A549 (cell line): ENCODE results near the gene POLD1. TPM values are rescaled to one million over a fixed set of nuclear protein-coding genes. Genes with fewer than 3 reads are reported as not detected.

Experiments
- ATAC-seq, 2 experiments: fragments of 200-7000 bp in 1 of 2; fragments of >200 bp in 1 of 2; cut with Nextera tagmentation in 1 of 2; cut with Tn5 transposase in 1 of 2; 3 replicates each; pipeline versions ENCODE4 v1.8.0 to v1.9.1; 2018 to 2020; ENCODE audit warnings: mild to moderate bottlenecking in 1 of 2, moderate library complexity in 1 of 2
- CTCF ChIA-PET: fragments of 300-600 bp; sonication (Branson Sonifier 250); formaldehyde crosslinking; extraction: SDS; loops from one replicate; lab custom pipeline; 2021; ENCODE audit warnings: antibody characterized with exemption, inconsistent platforms; lab: Yijun Ruan, JAX
- POLR2A ChIA-PET: fragments of 350-600 bp; formaldehyde crosslinking; extraction: SDS; loops from one replicate; lab custom pipeline; 2021; ENCODE audit warnings: antibody characterized with exemption, inconsistent platforms; lab: Yijun Ruan, JAX
- DNase-seq, 2 experiments: peaks; one replicate each; pipeline versions ENCODE4 v3.0.0 to v3.0.0-alpha.2; 2011 to 2016; ENCODE audit warnings: low read depth in 1 of 2, low spot score in 1 of 2
- FAIRE-seq: peaks from 2 replicates; lab custom pipeline; 2011; peaks lifted over from hg19 to GRCh38; lab: Jason Lieb, UNC
- H3K27ac ChIP-seq, 2 experiments: fragments of >200 bp; sonication (Bioruptor Twin); formaldehyde crosslinking; 3 replicates each; pipeline ENCODE4 v1.5.1; 2016 to 2017
- H3K4me1 ChIP-seq: fragments of >200 bp; sonication (Bioruptor Twin); formaldehyde crosslinking; 3 replicates; pipeline ENCODE4 v1.6.1; 2016
- H3K4me2 ChIP-seq: fragments of >200 bp; sonication (Bioruptor Twin); formaldehyde crosslinking; 3 replicates; pipeline ENCODE4 v1.6.1; 2016
- H3K4me3 ChIP-seq: fragments of >200 bp; sonication (Bioruptor Twin); formaldehyde crosslinking; 3 replicates; pipeline ENCODE4 v1.5.1; 2016
- H3K9me3 ChIP-seq: fragments of >200 bp; sonication (Bioruptor Twin); formaldehyde crosslinking; 3 replicates; pipeline ENCODE4 v1.6.1; 2016
- BHLHE40 ChIP-seq: IDR thresholded peaks from 2 replicates; pipeline ENCODE4 v1.6.1; 2012; ENCODE audit warnings: low read depth, low read length, inconsistent platforms
- CEBPB ChIP-seq, 2 experiments: fragments of >200 bp in 1 of 2; sonication (Bioruptor Twin) in 1 of 2; formaldehyde crosslinking in 1 of 2; IDR thresholded peaks; 2 replicates each; pipeline ENCODE4 v1.6.1; 2012 to 2016
- CHD2 ChIP-seq: fragments of 150-350 bp; IDR thresholded peaks from 2 replicates; pipeline ENCODE4 v1.6.1; 2014; ENCODE audit warnings: low read length; ENCODE audit not compliant: partially characterized antibody
- CHD4 ChIP-seq: fragments of 200-600 bp; sonication (generic); IDR thresholded peaks from 2 replicates; pipeline ENCODE4 v1.6.1; 2016; ENCODE audit warnings: antibody characterized with exemption, mild to moderate bottlenecking, borderline replicate concordance
- E2F6 ChIP-seq: IDR thresholded peaks from 2 replicates; pipeline ENCODE4 v1.6.1; 2012; ENCODE audit warnings: low read depth, borderline replicate concordance
- EHMT2 ChIP-seq: fragments of 200-600 bp; sonication (generic); IDR thresholded peaks from 2 replicates; pipeline ENCODE4 v1.6.1; 2016; ENCODE audit warnings: antibody characterized with exemption, low read depth, mild to moderate bottlenecking, moderate library complexity
- ESRRA ChIP-seq: fragments of 150-350 bp; IDR thresholded peaks from 2 replicates; pipeline ENCODE4 v1.6.1; 2014; ENCODE audit warnings: mild to moderate bottlenecking, low read length, borderline replicate concordance
- FOSB ChIP-seq: fragments of 250-450 bp; sonication (Bioruptor Pico); IDR thresholded peaks from 2 replicates; pipeline ENCODE4 v1.5.0; 2020; ENCODE audit warnings: mild to moderate bottlenecking, moderate library complexity
- FOSL2 ChIP-seq, 2 experiments: fragments of 450-650 bp in 1 of 2; fragments of >200 bp in 1 of 2; sonication (Bioruptor Twin) in 1 of 2; formaldehyde crosslinking; IDR thresholded peaks; 2 replicates each; pipeline versions ENCODE4 v1.5.0 to v1.6.1; 2016 to 2020; ENCODE audit warnings: mild to moderate bottlenecking in 1 of 2, moderate library complexity in 1 of 2
- FOXS1 ChIP-seq: fragments of 250-450 bp; sonication (Bioruptor Pico); IDR thresholded peaks from 2 replicates; pipeline ENCODE4 v1.5.0; 2020; ENCODE audit warnings: mild to moderate bottlenecking, moderate library complexity
- GATA3 ChIP-seq: IDR thresholded peaks from 2 replicates; pipeline ENCODE4 v1.6.1; 2012; ENCODE audit warnings: borderline replicate concordance
- HDAC2 ChIP-seq: fragments of 200-600 bp; sonication (generic); IDR thresholded peaks from 2 replicates; pipeline ENCODE4 v1.6.1; 2016
- HES2 ChIP-seq: fragments of >200 bp; sonication (Bioruptor Twin); formaldehyde crosslinking; IDR thresholded peaks from 2 replicates; pipeline ENCODE4 v1.6.1; 2016
- HOXB5 ChIP-seq: fragments of 250-450 bp; sonication (Bioruptor Pico); IDR thresholded peaks from 2 replicates; pipeline ENCODE4 v1.5.0; 2020; ENCODE audit warnings: mild to moderate bottlenecking, moderate library complexity
- JUN ChIP-seq, 2 experiments: fragments of >200 bp; sonication (Bioruptor Twin); formaldehyde crosslinking; IDR thresholded peaks; 2 replicates in 1 of 2; 3 replicates in 1 of 2; pipeline ENCODE4 v1.6.1; 2016 to 2017
- KDM1A ChIP-seq: fragments of 200-600 bp; sonication (generic); IDR thresholded peaks from 2 replicates; pipeline ENCODE4 v1.6.1; 2016; ENCODE audit warnings: low read depth, mild to moderate bottlenecking
- KDM5A ChIP-seq: fragments of 200-600 bp; sonication (generic); IDR thresholded peaks from 2 replicates; pipeline ENCODE4 v1.6.1; 2016; ENCODE audit warnings: antibody characterized with exemption, mild to moderate bottlenecking
- MAFK ChIP-seq: fragments of 450-650 bp; IDR thresholded peaks from 2 replicates; pipeline ENCODE4 v1.6.1; 2014; ENCODE audit not compliant: partially characterized antibody
- MAX ChIP-seq: IDR thresholded peaks from 2 replicates; pipeline ENCODE4 v1.6.1; 2012
- MAZ ChIP-seq: fragments of 150-350 bp; IDR thresholded peaks from 2 replicates; pipeline ENCODE4 v1.6.1; 2014; ENCODE audit warnings: antibody characterized with exemption, low read depth, low read length, borderline replicate concordance
- MYC ChIP-seq: IDR thresholded peaks from 2 replicates; pipeline ENCODE4 v1.6.1; 2012; ENCODE audit warnings: mild to moderate bottlenecking, inconsistent platforms, low read length, improper control_type of control experiment, borderline replicate concordance
- NPAS2 ChIP-seq: fragments of 250-450 bp; sonication (Bioruptor Pico); IDR thresholded peaks from 2 replicates; pipeline ENCODE4 v1.8.0; 2022; ENCODE audit warnings: mild to moderate bottlenecking, moderate library complexity, borderline replicate concordance
- POLR2AphosphoS2 ChIP-seq: conservative IDR thresholded peaks from 2 replicates; pipeline ENCODE4 v1.6.1; 2012; ENCODE audit warnings: low read length, improper control_type of control experiment, inconsistent platforms
- RAD21 ChIP-seq, 2 experiments: fragments of >200 bp in 1 of 2; sonication (Bioruptor Twin) in 1 of 2; formaldehyde crosslinking in 1 of 2; IDR thresholded peaks in 1 of 2; conservative IDR thresholded peaks in 1 of 2; 2 replicates in 1 of 2; 3 replicates in 1 of 2; pipeline ENCODE4 v1.6.1; 2012 to 2018; ENCODE audit warnings: inconsistent platforms in 1 of 2
- RCOR1 ChIP-seq: fragments of 150-350 bp; IDR thresholded peaks from 2 replicates; pipeline ENCODE4 v1.6.1; 2014; ENCODE audit warnings: antibody characterized with exemption, low read length, low read depth
- RNF2 ChIP-seq: fragments of 200-600 bp; sonication (generic); IDR thresholded peaks from 2 replicates; pipeline ENCODE4 v1.6.1; 2016; ENCODE audit warnings: low read depth, mild to moderate bottlenecking, antibody characterized with exemption, moderate library complexity, borderline replicate concordance
- SMC3 ChIP-seq: fragments of >200 bp; sonication (Bioruptor Twin); formaldehyde crosslinking; IDR thresholded peaks from 3 replicates; pipeline ENCODE4 v1.6.1; 2018; ENCODE audit warnings: inconsistent platforms
- TFCP2L1 ChIP-seq: fragments of 250-450 bp; sonication (Bioruptor Pico); IDR thresholded peaks from 2 replicates; pipeline ENCODE4 v1.5.0; 2021; ENCODE audit warnings: mild to moderate bottlenecking
- TP53 ChIP-seq: fragments of 250-450 bp; sonication (Bioruptor Pico); IDR thresholded peaks from 2 replicates; pipeline ENCODE4 v1.5.0; 2021; ENCODE audit warnings: mild to moderate bottlenecking, moderate library complexity
- USF2 ChIP-seq: fragments of 450-650 bp; IDR thresholded peaks from 2 replicates; pipeline ENCODE4 v1.6.1; 2014; ENCODE audit warnings: antibody characterized with exemption
- ZFP36 ChIP-seq: fragments of 450-650 bp; IDR thresholded peaks from 2 replicates; pipeline ENCODE4 v1.6.1; 2014; ENCODE audit warnings: borderline replicate concordance; ENCODE audit not compliant: partially characterized antibody
- WGBS: methylation state at CpG from one replicate; pipeline ENCODE4 v1.1.6; 2017; ENCODE audit errors: missing lambda C conversion rate; 5-methylcytosine and 5-hydroxymethylcytosine counted together
- polyA plus RNA-seq, 4 experiments: library from polyadenylated mRNA; depleted of rRNA in 3 of 4; stranded (reverse); fragments of >200 nt; fragmentation: RNase III in 1 of 4; extraction: RNeasy Plus Mini Kit Qiagen cat#74134 plus additional on column Dnase treatment in 1 of 4; gene quantifications; 2 replicates in 3 of 4; 3 replicates in 1 of 4; pipeline ENCODE4 v1.2.3, GENCODE V29; 2011 to 2017

POLD1 gene
- polyA plus RNA-seq, 2 of the 4 experiments (the other 2 are of a cell fraction): 26.1 to 88.8 TPM

- TF ChIP-seq E2F6 (no peak), EHMT2 (no peak), KDM1A (no peak), CHD4 (no peak), FOXS1 (CRISPR knock-in tag) (no peak), CEBPB (IDR thresholded peaks at IDR 0.05) (no peak), KDM5A (no peak), MAZ (no peak), NPAS2 (CRISPR knock-in tag) (no peak)
Measured at GRCh38 chr19:50459067-50459456, 74.9 kb downstream of the POLD1 start (continued).

GRCh38 chr19:50459638-50460037 lies 75.5 kb downstream of the POLD1 start:
- ChIA-PET CTCF (interaction anchor here (1.2 to 7.5 kb wide), 16 partner anchors 10 to 107 kb away, joined by 4 to 175 read pairs (median 22); partner anchors contain the start of genes EMC10, NAPSA and POLD1), POLR2A (interaction anchor here (1.5 to 2.0 kb wide), 2 partner anchors 75 to 84 kb away, joined by 6 to 7 read pairs; partner anchors contain the start of genes NR1H2 and POLD1)
- no peak for TF ChIP-seq FOSL2 (IDR thresholded peaks at IDR 0.05)
- TF ChIP-seq FOSL2 (CRISPR knock-in tag; IDR thresholded peaks at IDR 0.05): no peak
- TF ChIP-seq RCOR1: no peak
- TF ChIP-seq FOXS1 (CRISPR knock-in tag): no peak
- no peak for TF ChIP-seq CHD2
- no peak for TF ChIP-seq POLR2AphosphoS2
- no peak for TF ChIP-seq MYC
- TF ChIP-seq NPAS2 (CRISPR knock-in tag): no peak
- no peak for TF ChIP-seq JUN (IDR thresholded peaks at IDR 0.05)
- TF ChIP-seq ZFP36: no peak
- TF ChIP-seq HOXB5: no peak
- TF ChIP-seq HES2: no peak
- TF ChIP-seq FOSB (CRISPR knock-in tag): no peak
- no peak for TF ChIP-seq MAZ
- no peak for TF ChIP-seq TFCP2L1 (CRISPR knock-in tag)
- TF ChIP-seq RNF2: no peak
- no peak for TF ChIP-seq EHMT2
- no peak for TF ChIP-seq GATA3
- no peak for TF ChIP-seq TP53 (CRISPR knock-in tag)
- TF ChIP-seq HDAC2: no peak
- no peak for TF ChIP-seq ESRRA
- TF ChIP-seq, all 56 proteins: peak for 0
- ATAC-seq: no peak; a peak in 1 of 6 replicates
- H3K4me3 ChIP-seq: no peak overlapping the region
- no peak for FAIRE-seq
- peaks cover 16% of the 10 kb centered on the region for H3K4me1 ChIP-seq
- peak overlapping the region; percentile 30 to 73; a peak in 4 of 6 replicates for H3K27ac ChIP-seq
- H3K4me2 ChIP-seq: peak overlapping the region; percentile 76
- DNase-seq: no peak
- H3K9me3 ChIP-seq: no peaks in the 10 kb centered on the region
- 85% methylated on average over 1 of the region's 1 CpG for WGBS

- TF ChIP-seq MAX: peak; percentile 56; the same call in 1 of the 2 replicates
- peak; percentile 59 for TF ChIP-seq MAFK
- no peak for TF ChIP-seq KDM1A
- no peak for TF ChIP-seq FOSL2 (IDR thresholded peaks at IDR 0.05)
- peak; percentile 21; the same call in 1 of the 2 replicates for TF ChIP-seq FOSL2 (CRISPR knock-in tag; IDR thresholded peaks at IDR 0.05)
- TF ChIP-seq SMC3: peak; percentile 11; the same call in 1 of the 3 replicates
- peak; percentile 65 for TF ChIP-seq USF2
- TF ChIP-seq RCOR1: no peak
- no peak for TF ChIP-seq BHLHE40
- TF ChIP-seq HOXB5: no peak
- TF ChIP-seq CEBPB (IDR thresholded peaks at IDR 0.05): no peak
- TF ChIP-seq CHD4: no peak
- TF ChIP-seq RAD21 (conservative IDR thresholded peaks at IDR 0.05 in 1 of 2, IDR thresholded peaks at IDR 0.05 in 1 of 2): peak in 1 of 2 experiments; percentile 33; a peak in 2 of 5 replicates
- TF ChIP-seq, all 56 proteins: peak for 6
- ChIA-PET POLR2A (interaction anchor here (0.6 to 2.0 kb wide), 4 partner anchors 76 to 323 kb away, joined by 3 to 7 read pairs (median 5); partner anchors contain the start of genes NR1H2 and POLD1), CTCF (interaction anchor here (0.6 to 7.5 kb wide), 41 partner anchors 10 to 313 kb away, joined by 3 to 175 read pairs (median 6); partner anchors contain the start of genes EMC10, MYBPC2, NAPSA and POLD1)
- WGBS: 2% methylated on average over 13 of the region's 13 CpGs
- DNase-seq: peak; percentile 84 to 86
- peak; percentile 68 to 83 for ATAC-seq
- peak; percentile 46 for FAIRE-seq
- peak overlapping the region; percentile 30 to 73; a peak in 4 of 6 replicates for H3K27ac ChIP-seq
- no peak overlapping the region for H3K4me3 ChIP-seq
- peaks cover 16% of the 10 kb centered on the region for H3K4me1 ChIP-seq
- H3K4me2 ChIP-seq: peak overlapping the region; percentile 76
- no peaks in the 10 kb centered on the region for H3K9me3 ChIP-seq
Measured at GRCh38 chr19:50460161-50460765, 76.1 kb downstream of the POLD1 start.
